HG02623 (cell line): Measurements from ENCODE around the gene MSN.
A peak's percentile ranks its signal among the peaks of the same experiment; 100 is the strongest.
"Not testable (repeated sequence)": the region's sequence is repeated elsewhere in the genome, so short reads cannot be mapped to it uniquely, and the experiment has no call there.

Experiments used
- ATAC-seq: cut with Tn5 transposase; IDR thresholded peaks from one replicate; pipeline ENCODE4 v1.9.1; 2021; ENCODE audit warnings: moderate library complexity; ENCODE audit not compliant: unreplicated experiment

The MSN gene

GRCh38 chrX:65667503-65668376 is at the start of gene MSN:
TSS of gene MSN (plus strand) at chrX:65667654. CDS start at chrX:65667842, 188 bp downstream.
- ATAC-seq, result peak; percentile 59

- ATAC-seq, result not testable (repeated sequence)
Observed at GRCh38 chrX:65620096-65620705, 47.3 kb upstream of the MSN start.

DNA sequence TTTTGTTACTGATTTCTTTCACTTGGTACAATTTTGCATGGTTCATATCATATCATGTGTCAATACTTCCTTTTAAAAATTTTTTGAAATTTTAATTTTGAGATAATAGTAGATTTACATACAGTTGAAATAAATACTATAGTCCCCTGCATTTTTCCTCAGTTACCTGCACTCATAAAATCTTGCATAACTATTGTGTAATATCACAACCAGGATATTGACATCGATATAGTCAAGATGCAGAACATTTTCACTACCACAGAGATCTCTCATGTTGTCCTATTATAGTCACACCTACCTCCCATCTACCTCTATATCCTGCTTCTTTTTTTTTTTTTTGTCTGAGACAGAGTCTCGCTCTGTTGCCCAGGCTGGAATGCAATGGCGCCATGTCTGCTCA is 36.7 kb upstream of the MSN start:
- ATAC-seq, result no peak

GRCh38 chrX:65633826-65634225 is 33.6 kb upstream of the MSN start:
- no peak for ATAC-seq

DNA sequence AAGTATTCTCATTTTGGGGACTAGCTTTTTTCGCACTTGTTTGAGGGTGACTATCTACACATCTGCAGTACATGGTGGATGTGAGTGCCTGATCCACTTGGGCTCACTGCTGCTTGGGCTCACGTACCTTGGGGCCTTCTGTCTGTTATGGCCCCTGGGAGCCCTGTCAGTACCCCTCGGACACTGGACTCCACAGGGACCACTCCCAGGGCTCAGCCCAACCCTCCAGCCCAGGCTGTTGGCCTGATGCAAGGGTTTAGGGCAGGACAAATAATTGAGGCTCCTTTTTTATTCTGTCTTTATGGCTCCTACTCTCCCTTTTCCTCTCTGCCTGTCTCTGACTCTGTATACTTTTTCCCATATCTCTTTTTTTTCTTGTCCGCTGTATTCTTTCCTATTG is 32.7 kb upstream of the MSN start:
- no peak for ATAC-seq

DNA sequence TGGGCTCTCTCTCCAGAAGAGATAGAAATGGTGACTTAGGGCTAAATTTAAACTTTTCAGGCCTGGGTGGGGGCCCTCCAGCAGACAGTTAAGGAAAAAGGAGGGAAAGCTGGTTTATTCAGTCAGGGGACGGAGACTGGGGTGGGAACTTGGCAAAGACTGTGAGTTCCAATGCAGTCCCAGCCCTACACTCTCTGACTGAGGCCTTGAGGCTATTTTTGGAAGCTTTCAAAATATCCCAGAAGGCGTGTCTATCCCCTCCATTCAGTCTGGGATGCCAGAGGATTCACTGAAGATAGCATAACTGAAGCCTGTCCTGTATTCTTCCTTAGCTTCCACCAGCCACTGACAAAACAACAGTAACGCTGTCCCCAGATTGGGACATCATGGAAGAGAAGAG is 32.1 kb upstream of the MSN start:
- ATAC-seq, result no peak

DNA sequence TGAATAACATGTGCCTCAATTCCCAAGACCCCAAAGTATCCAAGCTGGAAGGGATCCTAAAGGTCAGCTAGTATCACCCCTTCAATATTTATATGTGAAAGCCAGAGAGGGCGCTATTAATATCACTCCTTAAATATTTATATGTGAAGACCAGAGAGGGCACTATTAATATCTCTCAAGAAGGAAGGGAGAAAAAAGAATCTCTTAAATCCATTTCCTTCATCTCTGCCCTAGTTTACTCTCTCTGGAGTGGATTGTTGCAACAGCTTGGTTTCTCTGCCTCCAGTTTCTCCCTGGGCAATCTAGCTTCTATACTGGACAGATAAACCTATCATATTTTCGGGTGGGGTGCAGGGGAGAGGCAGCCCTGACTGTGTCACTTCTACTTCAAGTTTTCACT is 31.6 kb upstream of the MSN start:
- ATAC-seq, result no peak

GRCh38 chrX:65636261-65636660 is 31.2 kb upstream of the MSN start:
- not testable (repeated sequence) for ATAC-seq

DNA sequence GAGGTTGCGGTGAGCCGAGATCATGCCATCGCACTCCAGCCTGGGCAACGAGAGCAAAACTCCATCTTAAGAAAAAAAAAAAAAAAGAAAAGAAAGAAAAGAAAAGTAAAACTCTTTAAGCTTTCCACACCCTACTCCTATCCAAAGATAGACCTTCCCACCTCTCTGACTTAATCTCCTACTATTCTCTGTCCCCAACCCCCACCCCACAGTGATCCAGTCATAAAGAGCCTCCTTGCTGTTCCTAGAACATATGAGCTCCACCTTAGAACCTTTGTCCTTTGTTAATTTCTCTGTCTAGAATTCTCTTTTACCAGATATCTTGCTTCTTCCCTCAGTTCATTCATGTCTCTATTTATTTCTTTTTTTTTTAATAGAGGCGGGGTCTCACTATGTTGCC is 30.1 kb upstream of the MSN start:
- ATAC-seq, result no peak

DNA sequence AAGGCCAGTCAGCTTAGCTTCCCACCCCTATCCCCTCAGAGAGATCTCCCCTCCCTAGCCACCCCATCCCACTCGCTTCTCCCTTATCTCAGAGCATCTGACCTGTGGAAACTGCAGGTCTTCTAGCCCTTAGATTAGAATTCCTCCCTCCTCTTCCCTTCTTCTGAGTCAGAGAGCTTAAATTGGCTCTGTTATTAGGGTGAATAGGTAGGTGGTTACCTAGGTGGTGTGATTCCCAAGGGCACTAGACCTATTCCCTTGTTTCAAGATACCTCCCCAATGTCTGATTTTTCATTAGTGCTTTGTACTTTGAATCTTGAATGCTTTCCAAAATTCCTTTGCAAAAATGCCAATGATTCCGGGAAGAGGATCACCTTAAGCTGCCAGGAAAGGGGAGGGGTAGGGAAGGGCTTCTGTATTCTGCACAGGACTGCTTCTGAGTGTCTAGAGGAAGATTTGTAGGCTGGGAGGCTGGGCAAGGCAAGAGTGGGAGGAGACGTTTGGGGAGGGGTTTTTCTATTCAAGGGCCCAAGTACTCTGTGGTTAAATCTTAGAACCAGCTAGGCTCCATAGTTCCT is 24.5 kb upstream of the MSN start:
- no peak for ATAC-seq

DNA sequence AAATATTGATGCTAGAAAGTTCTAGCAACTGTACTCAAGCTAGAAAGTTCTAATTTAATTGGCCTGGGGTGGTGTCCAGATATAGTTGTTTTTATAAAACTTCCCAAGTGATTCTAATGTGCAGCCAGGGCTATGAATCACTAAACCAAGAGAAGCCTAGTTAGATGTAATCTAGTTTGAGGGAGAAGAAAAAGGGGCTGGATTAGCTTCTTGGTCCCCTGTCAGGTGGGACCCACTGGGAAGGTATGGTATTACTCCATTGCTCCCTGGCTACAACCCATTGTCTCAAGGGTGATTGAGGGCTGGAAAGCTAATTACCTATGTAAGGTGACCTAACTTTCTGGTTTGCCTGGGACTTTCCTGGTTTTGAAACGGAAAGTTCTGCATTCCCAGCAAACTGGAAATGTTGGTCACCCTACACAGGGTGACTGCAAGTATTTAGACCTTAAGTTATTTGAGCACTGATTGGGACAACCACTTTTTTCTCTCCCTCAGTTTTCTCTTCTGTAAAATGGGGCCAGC is 23.9 kb upstream of the MSN start:
- no peak for ATAC-seq

- no peak for ATAC-seq
Observed at GRCh38 chrX:65644621-65645289, 22.7 kb upstream of the MSN start.

GRCh38 chrX:65647801-65648200 is 19.7 kb upstream of the MSN start:
- ATAC-seq, result no peak

- no peak for ATAC-seq
Observed at GRCh38 chrX:65652098-65652497, 15.4 kb upstream of the MSN start.

DNA sequence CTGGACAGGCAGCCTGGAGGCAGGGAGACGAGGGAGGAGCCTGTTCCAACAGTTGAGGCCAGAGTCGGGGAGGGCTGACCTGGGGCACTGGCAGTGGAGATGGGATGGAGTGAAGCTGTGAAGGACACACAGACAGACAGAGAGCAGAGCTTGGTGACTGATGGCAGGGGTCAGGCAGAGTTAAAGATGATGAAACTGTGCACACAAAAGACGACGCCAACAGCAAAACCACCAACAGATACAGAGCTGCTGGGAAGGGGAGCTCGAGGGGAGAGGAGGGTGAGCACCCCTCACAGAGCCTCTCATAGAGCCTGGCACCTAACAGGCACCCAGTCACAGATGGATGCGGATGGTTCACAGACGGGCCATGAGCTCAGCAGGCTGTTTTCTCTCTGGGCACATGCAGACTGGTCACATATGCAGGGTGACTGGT is 10.4 kb upstream of the MSN start:
- not testable (repeated sequence) for ATAC-seq

- ATAC-seq, result no peak
Observed at GRCh38 chrX:65657659-65658058, 9.8 kb upstream of the MSN start.

GRCh38 chrX:65658229-65658628 is 9.2 kb upstream of the MSN start:
- no peak for ATAC-seq

DNA sequence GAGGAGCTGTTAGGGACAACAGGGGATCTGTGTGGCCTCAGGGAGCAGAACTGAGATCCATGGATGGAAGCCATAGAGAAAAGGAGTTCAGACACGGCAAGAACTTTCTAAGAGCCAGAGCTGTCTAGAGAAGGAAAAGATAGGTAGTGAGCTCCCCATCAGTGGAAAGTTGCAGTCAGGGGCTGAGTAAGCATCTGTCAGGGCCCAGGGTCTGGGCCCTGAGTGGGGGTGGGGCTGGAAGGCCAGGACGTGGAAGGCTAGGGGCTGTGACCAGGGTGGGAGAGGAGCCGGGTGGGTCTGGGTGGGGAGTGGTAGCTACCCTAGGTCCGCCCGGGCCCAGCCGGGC is 324 bp upstream of the MSN start:
- peak; percentile 19 for ATAC-seq

- ATAC-seq, result peak; percentile 29
Observed at GRCh38 chrX:65668377-65669310, 1.2 kb downstream of the MSN start.

DNA sequence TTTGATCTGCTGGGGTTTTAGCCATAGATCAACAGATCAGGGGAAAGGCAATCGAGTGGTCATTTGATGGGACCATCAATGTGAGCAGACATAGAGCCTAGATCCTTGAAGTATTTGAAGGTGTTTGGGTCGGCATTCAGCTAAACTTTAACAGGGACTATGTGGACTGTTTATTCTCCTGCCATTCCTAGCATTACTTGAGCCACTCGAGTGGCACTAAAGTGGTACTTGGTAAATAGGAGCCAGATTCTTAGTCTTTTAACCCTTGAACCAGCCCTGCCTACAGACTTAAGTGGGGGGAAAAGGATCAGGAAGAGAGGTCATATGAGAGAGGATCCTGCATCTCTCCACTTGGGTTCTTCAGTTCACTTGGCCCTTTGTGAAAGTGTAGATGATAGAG is 3.8 kb downstream of the MSN start:
- ATAC-seq, result no peak
